ENCODE results near the gene PACRG. TPM values are rescaled to one million over a fixed set of nuclear protein-coding genes. Genes with fewer than 3 reads are reported as not detected.
A peak's percentile ranks its signal among the peaks of the same experiment; 100 is the strongest.

Gene PACRG
- polyA plus RNA-seq, 1 donor from 2014 or later: 16.6 TPM

- peak; percentile 52 for TF ChIP-seq REST (IDR thresholded peaks at IDR 0.05; ENCODE audit: borderline replicate concordance)
Observed at GRCh38 chr6:162856885-162857284, 129.1 kb downstream of the PACRG start (continued).

GRCh38 chr6:162857326-162857725, 129.6 kb downstream of the PACRG start:
- Histone ChIP-seq H2AFZ (ENCODE audit: low read depth, low read length) (peak overlapping the region; percentile 88), H3K36me3 (ENCODE audit: insufficient read depth, low read length) (no peaks in the 10 kb centered on the region), H4K20me1 (ENCODE audit: insufficient read depth) (no peaks in the 10 kb centered on the region), H3K79me2 (replicated peaks; ENCODE audit: insufficient read depth, low read length) (no peaks in the 10 kb centered on the region), H3F3A (ENCODE audit: insufficient read depth, low read length, poor library complexity, severe bottlenecking) (peaks cover 8% of the 10 kb centered on the region), H3K9me2 (ENCODE audit: insufficient read depth, low read length) (no peaks in the 10 kb centered on the region), H3K27me3 (ENCODE audit: insufficient read depth, low read depth, low read length) (no peaks in the 10 kb centered on the region), H3K9me3 (ENCODE audit: low read length) (no peaks in the 10 kb centered on the region), H3K9ac (ENCODE audit: low read length) (peak overlapping the region; percentile 73), H3K4me2 (ENCODE audit: low read length) (peak overlapping the region; percentile 63), H3K27ac (ENCODE audit: low read length) (peak overlapping the region; percentile 98), H3K4me3 (ENCODE audit: low read length) (peak overlapping the region; percentile 58)
- no peak for TF ChIP-seq RAD21 (conservative IDR thresholded peaks at IDR 0.05)
- no peak for TF ChIP-seq REST (IDR thresholded peaks at IDR 0.05; ENCODE audit: borderline replicate concordance)
- no peak for TF ChIP-seq TAF1 (IDR thresholded peaks at IDR 0.05; ENCODE audit: low read depth)
- no peak for TF ChIP-seq CTCF (IDR thresholded peaks at IDR 0.05; ENCODE audit: poor library complexity, severe bottlenecking)
- no peak for TF ChIP-seq EZH2 (IDR thresholded peaks at IDR 0.05; ENCODE audit: borderline replicate concordance, insufficient read depth, low read length, poor library complexity, severe bottlenecking)
- TF ChIP-seq EP300 (conservative IDR thresholded peaks at IDR 0.05; ENCODE audit: poor library complexity, severe bottlenecking): no peak
- TF ChIP-seq SMC3 (conservative IDR thresholded peaks at IDR 0.05; ENCODE audit: poor library complexity): no peak
- no peak for TF ChIP-seq POLR2AphosphoS5 (IDR thresholded peaks at IDR 0.05)
- TF ChIP-seq MXI1 (conservative IDR thresholded peaks at IDR 0.05; ENCODE audit: poor library complexity, severe bottlenecking): no peak

Measured in neural cell (in vitro differentiated cells).